NOMO-1 (cell line): ENCODE measurements around the gene KLF8.
A peak's percentile ranks its signal among the peaks of the same experiment; 100 is the strongest.
"Not testable (repeated sequence)": the region's sequence is repeated elsewhere in the genome, so short reads cannot be mapped to it uniquely, and the experiment has no call there.

Experiments used
- DNase-seq, 2 experiments: peaks; one replicate each; lab custom pipeline; 2025; ENCODE audit not compliant: unreplicated experiment in 2 of 2; lab: John Stamatoyannopoulos, UW

The KLF8 gene

DNA sequence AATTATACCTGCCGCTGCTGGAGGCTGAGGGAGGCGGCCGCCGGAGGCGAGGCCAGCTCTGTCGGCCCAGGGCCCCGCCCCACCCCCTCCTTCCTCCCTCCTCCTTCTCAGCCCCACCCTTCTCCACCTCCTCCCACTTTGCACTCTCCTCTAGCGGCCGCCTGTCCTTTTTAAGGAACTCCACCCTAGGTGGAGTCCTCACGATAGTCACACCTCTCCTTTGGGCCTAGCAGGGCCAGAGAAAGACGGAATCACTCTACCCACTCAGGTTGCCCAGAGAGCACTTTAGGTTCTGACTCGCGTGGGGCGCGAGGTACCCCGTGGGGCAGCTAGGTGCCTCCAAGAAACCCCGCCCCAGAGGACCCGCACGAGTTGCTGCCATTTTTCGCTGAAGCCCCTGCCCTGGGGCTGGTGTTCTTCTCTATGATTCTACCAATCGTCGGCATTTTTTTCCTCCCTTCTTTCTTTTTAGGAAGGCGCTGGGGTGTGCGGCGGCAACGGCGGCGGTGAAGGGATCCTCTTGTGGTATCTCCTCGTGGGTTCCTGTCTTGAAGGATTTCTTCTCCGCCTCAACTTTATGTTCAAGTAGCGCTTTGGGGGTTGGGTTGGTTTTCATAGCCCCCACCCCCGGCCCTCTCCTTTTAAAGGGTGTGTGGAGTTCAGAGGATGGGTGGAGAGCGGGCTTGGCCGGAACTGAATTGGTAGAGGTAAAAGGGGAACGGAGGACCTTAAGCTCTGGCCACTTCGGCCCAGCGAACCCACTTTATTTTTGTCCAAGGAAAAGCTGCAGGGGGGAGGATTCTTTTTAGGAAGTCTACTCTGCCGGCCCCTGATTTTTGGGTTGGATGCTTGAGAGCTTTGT is at the start of gene KLF8:
TSS of gene KLF8 (plus strand) at position 136 of the 862 bp plus-strand sequence. CDS start 979 bp downstream, outside the sequence.
- DNase-seq: peak; percentile 70 to 80

DNA sequence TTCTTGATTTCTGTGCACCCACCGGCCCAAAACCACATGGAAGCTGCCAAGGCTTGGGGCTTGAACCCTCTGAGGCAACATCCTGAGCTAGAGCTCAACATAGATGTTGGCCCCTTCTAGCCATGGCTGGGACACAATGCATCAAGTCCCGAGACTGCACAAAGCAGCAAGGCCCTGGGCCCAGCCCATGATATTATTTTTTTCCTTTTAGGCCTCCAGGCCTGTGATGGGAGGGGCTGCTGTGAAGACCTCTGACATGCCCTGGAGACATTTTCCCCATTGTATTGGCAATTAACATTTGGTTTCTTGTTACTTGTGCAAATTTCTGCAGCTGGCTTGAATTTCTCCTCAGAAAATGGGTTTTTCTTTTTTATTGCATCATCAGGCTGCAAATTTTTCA is 25.2 kb upstream of the KLF8 start:
- DNase-seq: not testable (repeated sequence)

DNA sequence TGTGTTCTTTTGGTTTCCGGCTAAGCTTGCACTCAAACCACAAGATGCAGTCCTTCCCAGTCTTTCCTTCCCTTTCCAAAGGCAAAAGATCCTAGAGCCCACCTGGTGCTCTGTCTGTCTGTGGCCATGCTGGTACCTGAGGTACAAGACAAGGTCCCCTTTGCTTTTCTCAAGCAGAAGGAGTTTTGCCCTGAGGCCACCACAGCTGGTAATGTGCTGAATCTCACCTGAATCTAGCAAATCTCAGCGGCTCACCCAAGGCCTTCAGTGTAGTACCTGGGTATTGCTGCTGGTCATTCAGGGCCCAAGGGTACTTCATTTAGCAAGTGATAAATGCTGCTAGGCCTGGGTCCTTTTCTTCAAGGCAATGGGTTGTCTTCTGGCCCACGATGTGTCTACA is 20.5 kb upstream of the KLF8 start:
- DNase-seq: no peak

DNA sequence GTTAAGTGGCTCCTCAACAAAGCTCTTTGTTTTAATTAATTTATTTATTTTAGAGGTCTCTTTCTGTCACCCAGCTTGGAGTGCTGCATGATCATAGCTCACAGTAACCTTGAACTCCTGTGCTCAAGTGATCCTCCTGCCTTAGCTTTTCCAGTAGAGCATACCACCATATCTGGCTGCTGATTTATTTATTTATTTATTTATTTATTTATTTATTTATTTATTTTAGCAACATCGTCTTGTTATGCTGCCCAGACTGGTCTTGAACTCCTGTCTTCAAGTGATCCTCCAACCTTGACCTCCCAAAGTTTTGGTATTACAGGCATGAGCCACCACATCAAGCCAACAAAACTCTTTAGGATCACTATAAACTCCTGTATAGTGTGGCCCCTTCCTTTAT is 15.8 kb upstream of the KLF8 start:
- no peak for DNase-seq

DNA sequence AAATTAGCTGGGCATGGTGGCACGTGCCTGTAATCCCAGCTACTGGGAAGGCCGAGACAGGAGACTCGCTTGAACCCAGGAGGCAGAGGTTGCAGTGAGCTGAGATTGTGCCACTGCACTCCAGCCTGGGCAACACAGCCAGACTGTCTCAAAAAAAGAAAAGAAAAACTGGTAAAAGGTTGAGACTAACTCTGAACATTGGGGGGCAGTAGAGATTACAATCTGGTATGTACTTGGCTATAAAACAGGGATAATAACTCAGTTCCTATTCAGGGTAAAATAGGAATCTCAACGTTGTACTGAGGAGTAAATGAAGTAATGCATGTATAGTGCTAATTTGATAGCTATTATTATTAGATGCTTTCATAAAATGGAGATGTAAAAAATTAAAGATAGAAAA is 12.5 kb upstream of the KLF8 start:
- DNase-seq: no peak

DNA sequence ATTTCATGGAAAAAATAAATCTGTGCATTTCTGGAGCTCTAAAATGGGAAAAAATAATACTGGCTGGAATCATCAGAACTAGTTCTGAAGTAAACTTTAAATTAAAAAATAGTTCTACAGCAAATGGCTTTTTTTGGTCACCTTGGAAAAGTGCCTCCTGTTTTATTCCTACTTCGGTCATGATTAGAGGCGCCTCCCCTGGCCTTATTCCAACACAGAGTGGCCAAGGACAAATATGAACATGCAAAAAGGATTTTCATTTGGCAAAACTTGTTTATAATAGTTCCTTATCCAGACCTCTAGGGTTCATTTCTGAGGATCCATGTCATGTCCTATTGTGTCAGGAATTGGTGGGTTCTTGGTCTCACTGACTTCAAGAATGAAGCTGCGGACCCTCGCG is 11.1 kb upstream of the KLF8 start:
- DNase-seq: no peak

DNA sequence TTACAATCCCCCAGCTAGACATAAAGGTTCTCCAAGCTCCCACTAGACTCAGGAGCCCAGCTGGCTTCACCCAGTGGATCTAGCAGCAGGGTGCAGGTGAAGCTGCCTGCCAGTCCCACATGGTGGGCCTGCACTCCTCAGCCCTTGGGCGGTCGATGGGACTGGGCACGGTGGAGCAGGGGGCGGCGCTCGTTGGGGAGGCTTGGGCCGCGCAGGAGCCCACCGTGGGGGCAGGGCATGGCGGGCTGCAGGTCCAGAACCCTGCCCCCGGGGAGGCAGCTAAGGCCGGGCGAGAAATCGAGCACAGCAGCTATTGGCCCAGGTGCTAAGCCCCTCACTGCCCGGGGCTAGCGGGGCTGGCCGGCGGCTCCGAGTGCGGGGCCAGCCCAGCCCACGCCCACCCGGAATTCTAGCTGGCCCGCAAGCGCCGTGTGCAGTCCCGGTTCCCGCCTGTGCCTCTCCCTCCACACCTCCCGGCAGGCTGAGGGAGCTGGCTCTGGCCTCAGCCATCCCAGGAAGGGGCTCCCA is 9.6 kb upstream of the KLF8 start:
- DNase-seq: no peak

DNA sequence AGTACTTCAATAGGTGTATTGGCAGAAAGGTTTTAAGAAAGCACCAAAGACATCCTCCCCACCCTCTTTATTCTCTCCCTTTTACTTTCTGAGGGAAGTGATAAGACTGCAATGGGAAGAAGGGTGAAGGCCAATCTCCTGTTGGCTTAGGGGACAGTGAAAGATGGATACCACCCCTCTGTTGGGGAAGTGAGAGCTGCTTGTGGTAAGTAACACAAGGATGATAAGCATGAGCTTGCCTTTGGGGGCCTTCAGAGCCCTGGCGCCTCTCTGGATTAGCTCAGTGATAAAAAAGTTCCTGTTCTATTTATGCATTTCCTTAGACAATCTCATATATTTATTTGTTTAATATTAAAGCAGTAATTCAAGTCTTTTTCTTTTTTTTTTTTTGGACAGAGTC is 5.2 kb upstream of the KLF8 start:
- peak in 1 of 2 experiments; percentile 4 for DNase-seq

DNA sequence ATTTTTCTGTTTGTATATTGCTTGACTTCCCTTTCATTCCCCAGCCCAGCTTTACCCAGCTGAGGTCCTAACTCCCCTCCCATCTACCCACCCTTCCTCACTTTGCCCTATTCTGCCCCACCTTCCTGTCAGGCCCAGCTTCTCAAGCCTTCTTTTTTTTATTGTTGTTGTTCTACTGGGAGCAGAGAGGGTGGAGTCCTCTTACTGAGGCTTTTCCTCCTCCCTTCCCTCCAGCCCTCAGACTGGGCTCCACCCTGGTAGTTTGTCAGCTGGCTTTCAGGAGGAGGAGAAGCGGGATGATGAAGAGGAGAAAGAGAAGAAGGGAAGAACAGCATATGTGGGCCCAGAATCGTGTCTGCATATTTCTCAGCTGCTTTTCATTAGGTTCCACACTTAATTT is 3.2 kb upstream of the KLF8 start:
- no peak for DNase-seq

DNA sequence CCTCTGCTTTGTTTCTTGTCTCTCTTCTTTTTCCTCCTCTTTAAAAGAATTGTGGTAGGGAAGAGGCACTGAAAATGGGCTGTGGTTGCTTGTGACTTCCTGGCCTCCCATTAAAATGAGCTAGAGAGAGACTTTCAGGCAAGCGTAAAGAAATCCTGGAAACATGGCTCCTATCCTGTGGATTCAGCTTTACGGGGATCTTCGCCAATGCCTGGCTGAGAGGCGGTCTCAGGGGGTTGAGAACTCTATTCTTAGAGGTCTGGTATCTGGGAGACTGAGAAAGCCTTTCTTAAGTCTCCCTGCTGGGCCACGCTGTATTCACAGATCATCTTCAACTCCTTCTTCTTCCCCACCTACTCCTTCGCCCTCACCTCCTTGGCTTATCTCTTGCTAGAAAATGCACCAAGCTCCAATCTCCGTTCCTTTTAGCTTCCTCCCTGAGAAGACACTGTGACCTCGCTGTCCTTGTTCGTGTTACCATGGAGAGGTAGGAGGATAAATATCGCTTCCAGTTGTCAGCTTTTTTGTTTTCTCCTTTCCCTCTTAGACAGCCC is 542 bp upstream of the KLF8 start:
- no peak for DNase-seq

DNA sequence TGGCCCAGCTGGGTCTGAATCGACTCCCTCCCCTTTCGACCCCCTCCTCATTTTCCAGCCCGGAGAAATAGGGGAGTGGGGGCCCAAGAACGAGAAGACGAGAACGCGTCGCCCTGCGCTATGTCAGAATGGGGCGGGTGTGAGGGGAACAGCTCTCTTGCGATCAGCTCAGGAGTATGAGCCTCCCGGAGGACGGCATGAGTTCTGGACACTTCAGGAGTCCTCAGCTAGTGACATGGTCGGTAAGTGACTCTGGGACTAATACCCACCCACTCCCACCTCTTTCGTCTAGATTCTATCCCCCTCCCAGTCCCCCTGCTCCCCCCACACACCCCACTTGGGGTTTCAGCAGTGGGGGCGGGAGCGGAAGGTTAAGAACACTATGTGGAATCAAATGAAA is 944 bp downstream of the KLF8 start:
- DNase-seq: no peak

DNA sequence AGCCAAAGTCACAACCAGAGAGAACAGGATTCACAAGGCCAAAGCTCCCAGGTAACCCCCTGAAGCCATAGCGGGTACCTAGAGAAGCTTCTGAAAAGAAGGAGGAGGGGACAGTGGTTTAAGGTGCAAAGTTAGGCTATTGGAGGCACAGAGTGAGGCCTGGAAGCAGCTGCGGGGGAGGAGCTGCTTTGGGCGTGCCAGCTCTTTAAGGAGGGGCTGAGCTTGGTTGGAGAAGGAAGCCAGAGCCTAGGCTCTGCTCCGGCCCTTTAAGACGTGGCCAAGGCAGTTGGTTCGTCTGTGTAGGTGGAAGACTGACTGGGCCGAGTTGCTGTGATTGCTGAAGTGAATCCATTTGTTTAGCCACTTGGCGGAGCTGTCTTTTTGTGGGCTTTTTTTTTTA is 1.5 kb downstream of the KLF8 start:
- peak; percentile 45 to 50 for DNase-seq

DNA sequence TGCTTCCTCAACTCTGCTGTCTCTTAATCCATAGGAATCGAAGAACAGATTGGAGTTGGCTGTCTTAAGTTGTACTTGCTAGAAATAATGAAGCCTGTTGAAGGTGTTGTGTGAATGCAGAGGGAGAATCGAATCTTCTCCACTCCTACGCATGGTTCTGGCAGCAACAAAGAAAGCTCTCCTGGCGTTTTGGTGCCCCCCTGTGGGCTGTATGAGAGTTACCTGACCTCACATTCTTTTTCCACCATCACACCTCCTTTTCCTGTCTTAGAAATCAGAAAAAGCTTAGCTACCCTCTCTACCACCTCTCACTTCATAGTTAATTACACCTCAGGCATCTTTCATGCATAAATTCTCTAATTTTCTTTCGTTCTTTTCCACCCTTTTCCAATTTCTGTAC is 16.3 kb downstream of the KLF8 start:
- DNase-seq: peak; percentile 1 to 38

DNA sequence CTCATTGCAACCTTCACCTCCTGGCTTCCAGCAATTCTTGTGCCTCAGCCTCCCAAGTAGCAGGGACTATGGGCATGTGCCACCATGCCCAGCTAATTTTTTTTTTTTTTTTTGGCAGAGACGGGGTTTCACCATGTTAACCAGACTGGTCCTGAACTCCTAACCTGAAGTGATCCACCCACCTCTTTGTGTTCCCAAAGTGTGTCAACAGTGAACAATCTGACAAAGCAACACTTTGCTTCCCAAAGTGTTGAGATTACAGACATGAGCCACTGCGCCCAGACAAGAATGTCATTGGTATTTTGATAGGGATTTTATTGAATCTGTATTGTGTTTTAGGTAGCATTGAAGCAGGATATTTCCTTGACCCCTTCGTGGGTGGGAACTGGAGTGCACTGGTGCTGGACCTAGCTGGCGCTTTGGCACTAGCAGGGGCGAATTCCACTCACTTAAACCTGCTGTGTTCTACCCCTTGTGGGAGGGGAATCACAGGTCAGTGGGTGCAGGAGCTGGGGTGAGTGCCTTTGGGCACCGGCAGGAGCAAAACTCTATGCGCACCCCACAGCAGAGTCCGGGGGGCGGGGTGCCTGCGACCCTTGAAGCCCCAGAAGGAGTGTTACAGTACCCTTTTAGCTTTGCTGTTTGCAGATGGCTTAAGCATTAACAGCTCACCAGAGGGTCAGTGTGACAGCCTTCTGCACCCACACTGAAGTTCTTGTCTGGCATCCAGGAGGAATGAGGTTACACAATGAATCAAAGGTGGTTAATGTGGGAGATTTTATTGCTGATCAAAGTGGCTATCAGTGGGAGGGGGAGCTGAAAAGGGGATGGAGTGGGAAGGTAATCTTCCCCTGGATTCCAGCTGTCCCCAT is 21.9 kb downstream of the KLF8 start:
- no peak for DNase-seq

DNA sequence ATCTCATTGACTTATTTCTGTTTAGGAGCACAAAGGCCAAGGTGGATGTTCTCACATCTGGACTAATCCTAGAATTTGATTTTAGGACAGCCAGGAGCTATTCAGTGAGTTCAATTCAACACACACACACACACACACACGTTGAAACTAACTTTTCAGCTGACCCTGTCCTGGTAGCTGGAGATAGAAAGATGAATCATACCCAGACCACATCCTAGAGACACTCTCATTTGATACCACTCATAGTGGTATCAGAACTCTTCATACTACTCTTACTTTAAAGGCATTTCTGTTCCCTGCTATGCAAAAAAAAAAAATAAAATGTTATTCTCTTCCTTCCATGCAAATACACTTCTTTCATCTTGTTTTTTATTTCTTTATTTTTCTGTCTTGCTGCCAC is 36.7 kb downstream of the KLF8 start:
- no peak for DNase-seq

DNA sequence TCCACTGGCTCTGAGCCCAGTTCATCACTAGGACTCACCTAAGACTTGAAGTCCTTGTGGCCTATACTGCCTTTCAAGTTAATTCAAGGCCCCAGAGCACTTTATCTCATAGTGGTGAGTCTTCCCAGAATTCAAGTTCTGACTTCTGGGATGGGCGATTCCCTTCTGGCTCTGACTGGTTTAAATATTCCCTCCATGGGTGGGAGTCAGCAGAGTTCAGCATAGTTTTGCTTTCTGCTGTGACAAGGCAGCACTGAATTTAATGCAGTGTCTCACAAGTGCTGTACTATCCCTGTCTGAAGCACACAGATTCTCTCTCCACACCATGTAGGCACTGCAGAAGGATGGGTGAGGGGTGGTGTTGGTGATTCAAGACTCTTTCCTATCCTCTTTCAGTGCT is 46.5 kb downstream of the KLF8 start:
- DNase-seq: no peak

DNA sequence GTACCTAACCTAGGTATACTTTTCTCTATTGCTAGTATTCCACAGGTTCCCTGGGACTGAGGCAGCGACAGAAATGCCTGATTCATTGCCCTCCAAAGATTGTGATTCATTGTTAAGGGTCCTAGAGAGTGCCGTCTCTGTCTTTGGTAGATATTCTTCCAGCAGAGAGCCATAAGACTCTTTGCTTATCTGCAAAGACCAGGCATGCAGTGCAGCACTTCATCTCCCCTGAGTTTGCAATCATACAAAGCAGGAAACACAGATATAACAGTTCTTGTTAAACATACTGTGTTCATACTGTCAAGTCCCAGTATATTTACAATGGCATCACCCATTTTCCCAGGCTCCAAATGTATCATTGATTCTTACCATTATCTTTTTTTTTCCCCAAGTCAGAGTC is 47.7 kb downstream of the KLF8 start:
- DNase-seq: no peak

DNA sequence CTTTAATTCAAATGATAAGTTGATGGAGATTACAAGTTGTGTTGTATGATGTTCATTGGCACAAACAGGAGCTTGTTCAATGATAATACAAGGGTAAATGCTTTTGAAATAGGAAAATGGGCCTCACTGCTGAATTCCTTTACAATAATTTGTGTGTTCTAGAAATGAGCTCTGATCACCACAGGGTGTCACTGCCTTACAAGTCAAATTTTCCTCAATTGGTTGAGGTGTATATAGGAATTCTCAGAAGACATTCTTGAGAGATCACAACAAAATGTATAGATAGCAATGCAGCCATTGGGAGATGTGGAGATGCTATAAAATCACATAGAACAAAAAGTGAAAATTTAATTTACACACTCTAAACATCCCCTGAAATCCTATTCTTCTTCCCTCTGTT is 49.6 kb downstream of the KLF8 start:
- DNase-seq: no peak

DNA sequence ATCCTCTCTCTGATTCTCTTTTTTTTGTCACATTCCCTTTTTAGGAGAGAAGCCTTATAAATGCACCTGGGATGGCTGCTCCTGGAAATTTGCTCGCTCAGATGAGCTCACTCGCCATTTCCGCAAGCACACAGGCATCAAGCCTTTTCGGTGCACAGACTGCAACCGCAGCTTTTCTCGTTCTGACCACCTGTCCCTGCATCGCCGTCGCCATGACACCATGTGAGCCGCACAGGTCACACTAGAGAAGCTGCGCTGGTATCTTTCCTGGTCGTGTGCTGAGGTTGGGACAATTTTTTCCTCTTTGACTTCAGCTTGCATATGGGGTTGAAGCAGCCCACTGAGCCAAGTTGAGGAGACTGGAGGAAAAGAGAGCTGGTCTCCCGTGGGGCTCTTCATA is 52.1 kb downstream of the KLF8 start:
- no peak for DNase-seq

DNA sequence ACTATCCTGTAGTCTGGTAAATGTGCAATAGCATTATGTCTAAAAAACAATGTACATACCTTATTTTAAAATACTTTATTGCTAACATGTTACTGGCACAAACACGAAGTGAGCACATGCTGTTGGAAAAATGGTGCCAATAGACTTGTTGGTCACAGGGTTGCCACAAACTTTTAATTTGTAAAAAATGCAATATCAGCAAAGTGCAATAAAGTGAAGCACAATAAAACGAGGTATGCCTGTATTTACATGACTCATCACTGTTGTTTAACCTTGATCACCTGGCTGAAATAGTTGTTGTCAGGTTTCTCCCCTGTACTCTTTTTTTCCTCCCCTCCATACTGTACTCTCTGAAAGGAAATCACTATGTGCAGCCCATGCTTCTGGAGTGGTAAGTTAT is 56.5 kb downstream of the KLF8 start:
- DNase-seq: no peak

DNA sequence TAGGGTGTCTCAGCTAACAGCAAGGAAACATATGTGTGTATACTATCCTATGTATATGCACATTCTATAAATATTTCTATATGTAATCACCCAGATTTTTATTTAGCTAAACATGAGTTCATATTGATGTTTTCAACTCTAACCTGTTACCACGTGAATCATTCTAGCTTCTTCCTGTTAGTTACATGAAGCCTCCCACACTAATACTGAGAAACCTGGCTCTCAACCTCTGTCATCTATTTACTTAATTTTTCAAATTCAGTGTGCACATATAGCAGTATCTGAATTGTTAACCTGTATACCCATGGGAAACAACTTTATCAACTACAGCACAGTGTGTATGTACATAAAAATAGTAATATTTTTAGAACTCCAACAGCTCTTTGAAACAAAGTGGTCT is 57.3 kb downstream of the KLF8 start:
- no peak for DNase-seq
